GM19240 (cell line): Measurements from ENCODE around the gene DGAT2.
A peak's percentile ranks its signal among the peaks of the same experiment; 100 is the strongest.
"Not testable (repeated sequence)": the region's sequence is repeated elsewhere in the genome, so short reads cannot be mapped to it uniquely, and the experiment has no call there.

Experiments
- DNase-seq: peaks from one replicate; pipeline ENCODE4 v3.0.0; 2011; ENCODE audit warnings: low spot score; ENCODE audit not compliant: insufficient read length

Gene DGAT2

DNA sequence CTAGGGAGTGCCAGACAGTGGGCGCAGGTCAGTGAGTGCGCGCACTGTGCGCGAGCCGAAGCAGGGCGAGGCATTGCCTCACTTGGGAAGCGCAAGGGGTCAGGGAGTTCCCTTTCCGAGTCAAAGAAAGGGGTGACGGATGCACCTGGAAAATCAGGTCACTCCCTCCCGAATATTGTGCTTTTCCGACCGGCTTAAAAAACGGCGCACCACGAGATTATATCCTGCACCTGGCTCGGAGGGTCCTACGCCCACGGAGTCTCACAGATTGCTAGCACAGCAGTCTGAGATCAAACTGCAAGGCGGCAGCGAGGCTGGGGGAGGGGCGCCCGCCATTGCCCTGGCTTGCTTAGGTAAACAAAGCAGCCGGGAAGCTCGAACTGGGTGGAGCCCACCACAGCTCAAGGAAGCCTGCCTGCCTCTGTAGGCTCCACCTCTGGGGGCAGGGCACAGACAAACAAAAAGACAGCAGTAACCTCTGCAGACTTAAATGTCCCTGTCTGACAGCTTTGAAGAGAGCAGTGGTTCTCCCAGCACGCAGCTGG lies 19.8 kb upstream of the DGAT2 start:
- not testable (repeated sequence) for DNase-seq

DNA sequence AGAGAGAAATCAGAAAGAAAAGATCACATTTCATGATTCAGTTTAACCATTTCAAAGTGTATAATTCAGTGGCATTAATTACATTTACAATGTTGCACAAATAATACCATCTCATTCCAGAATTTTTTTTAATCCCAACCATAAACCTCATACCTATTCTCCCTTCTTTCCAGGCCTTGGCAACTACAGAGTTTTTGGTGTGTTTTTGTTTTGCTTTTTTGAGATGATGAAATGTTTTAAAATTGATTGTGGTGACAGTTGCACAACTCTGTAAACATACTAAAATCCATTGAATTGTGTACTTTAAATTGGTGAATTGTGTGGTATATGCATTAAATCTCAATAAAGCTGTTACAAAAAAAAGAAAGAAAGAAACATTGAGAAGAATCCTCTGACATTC lies 13.6 kb upstream of the DGAT2 start:
- not testable (repeated sequence) for DNase-seq

DNA sequence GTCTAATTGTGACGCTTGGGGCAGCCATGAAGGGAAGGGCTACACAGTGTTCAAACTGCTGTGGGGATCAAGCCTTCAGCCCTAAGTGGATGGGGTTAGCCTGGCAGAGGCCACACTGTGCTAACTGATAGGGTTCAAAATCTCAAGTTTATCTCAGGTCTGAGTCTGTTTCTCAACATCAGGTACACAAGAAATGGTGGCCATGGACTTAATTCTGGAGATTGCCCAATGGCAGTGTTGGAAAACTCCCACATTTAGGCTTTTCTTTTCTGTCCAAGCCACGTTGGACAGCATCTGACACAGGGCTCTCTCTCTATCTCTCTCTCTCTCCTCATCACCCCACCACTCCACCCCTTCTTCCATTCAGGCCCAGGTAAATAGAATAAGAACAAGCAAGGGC lies 10.9 kb upstream of the DGAT2 start:
- no peak for DNase-seq

DNA sequence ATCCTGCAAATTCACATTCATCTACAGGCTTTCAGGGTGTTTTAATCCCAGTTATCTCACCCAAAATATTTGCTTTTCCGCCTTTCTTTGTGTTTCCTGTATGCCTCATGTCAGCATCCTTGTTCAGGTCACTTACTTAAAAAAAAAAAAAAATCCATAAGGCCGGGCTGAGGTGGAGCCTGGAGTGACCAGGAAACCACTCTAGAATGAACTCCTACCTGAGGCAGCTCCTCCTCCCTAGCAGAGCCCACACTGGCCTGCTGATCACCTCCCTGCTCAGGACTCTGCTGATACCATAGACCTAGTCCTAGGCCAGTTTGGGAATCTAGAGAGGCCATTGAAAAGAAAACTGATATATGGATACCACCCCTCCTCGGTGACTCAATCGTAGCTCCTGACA lies 8.7 kb upstream of the DGAT2 start:
- no peak for DNase-seq

DNA sequence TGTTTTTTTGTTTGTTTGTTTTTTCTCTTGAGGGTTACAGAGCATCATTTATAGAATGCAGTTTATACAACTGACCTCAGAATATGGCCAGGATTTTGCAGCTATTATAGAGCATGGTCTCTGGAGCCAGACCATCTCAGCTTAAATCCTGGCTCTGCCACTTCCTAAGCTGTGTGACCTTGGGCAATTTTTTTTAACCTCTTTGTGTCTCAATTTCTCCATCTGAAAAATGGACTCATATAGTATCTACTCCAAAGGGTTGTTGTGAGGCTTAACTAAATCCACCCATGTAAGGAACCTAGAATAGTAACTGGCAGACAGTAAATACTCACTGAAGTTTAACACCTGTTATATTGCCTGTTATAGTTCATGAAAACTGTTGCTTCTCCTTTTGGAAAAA lies 8.3 kb upstream of the DGAT2 start:
- no peak for DNase-seq

DNA sequence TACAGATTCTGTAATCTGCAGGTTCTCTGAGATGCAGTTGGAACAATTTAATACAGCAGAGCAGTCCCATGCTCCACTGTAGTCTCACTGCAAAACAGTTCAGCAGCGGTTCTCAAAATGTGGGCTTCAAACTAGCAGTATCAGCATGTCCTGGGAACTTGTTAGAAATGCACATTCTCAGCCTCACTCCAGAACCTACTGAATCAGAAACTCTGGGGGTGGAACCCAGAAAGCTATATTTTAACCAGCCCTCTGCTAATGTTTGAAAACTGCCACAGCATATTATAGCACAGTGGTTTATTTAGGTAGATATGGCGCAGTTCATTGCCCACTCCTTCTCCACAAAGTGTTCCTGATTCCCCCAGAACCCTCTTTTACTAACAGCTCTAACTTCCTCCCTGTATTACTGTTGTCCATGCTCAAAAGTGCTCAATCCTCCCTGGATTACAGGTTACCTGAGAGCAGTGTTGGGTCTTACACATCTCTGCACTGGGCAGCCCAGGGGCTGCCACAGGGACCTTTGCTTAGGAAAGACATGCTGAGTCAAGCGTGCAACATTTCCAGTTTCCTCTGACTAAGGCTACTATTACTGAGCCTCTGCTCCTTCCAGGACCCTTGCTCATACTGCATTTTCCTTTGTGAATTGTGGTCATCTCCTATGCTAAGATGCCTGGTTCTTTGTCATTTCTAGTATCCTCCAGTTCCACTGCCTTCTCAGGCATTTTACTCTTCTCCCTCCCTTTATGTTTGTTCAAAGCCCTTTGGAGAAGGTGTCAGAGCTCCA lies 7.7 kb upstream of the DGAT2 start:
- no peak for DNase-seq

DNA sequence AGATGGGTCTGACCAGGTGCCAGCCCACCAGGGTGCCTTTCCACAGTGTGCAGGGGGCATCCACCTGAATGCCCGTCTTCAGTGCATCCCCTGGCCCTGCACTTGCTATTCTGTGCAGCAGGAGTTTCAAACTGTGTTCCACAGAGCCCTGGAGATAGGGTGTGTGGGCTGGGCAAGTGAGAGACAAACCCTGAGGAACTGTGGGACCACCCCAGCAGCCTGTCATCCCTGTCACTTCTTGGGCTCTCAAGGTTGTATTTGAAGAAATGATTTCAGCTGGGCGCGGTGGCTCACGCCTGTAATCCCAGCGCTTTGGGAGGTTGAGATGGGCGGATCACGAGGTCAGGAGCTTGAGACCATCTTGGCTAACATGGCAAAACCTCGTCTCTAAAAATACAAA lies 6.4 kb upstream of the DGAT2 start:
- no peak for DNase-seq

DNA sequence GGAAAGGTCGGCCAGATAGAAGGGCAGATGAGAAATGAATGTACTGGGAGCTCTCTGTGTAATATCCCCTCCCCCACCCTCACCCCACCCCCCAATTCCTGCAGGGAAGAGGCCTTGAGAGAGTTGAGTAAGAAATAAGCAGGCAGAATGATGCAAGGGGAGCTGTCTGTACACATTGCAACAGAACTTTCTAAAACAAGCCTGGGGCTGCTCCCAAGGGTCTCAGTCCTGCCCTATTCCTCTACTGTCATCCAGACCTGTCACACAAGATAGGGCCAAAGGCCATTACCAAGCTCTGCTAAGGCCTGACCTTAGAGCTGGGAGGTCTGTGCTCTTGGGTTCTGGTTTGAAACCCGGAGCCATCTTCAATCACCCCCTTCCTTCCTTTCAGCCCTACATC lies 5.7 kb upstream of the DGAT2 start:
- no peak for DNase-seq

DNA sequence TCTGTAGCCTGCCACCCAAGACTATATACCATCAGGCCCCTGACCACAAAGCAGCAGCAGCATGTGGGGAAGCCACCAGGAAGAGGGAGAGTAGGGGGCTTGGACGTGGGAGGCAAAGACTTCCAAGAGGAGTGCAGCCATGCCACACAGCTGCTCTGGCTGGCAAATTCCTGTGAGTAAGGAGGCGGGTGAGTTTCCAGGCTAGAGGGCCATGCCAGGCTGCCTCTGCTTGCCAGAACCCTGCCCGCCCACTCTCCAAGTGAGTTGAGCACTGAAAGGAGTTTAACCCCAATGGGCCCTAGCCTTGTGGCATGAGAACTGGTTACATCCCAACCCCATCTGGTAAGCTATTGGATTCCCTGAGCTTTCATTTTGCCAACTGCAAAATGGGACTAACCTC lies 4.7 kb upstream of the DGAT2 start:
- DNase-seq: no peak

DNA sequence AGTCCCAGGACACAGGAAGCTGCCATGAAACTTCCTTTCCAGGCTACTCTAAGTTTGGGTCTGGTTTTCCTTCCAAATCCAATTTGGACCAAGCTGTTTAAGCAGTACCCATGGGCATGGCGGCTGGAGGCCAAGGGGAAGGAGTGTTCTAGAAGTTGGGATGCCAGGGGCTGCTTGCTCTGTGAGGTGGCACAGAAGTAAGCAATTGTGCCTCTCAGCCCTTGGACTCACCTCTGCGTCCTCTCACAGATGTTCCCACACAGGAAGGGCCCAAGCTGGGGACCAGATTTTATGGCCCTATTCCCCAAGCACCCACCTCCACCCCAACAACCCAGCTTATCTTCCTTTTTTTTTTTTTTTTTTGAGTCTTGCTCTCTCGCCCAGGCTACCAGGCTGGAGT lies 3.5 kb upstream of the DGAT2 start:
- no peak for DNase-seq

DNA sequence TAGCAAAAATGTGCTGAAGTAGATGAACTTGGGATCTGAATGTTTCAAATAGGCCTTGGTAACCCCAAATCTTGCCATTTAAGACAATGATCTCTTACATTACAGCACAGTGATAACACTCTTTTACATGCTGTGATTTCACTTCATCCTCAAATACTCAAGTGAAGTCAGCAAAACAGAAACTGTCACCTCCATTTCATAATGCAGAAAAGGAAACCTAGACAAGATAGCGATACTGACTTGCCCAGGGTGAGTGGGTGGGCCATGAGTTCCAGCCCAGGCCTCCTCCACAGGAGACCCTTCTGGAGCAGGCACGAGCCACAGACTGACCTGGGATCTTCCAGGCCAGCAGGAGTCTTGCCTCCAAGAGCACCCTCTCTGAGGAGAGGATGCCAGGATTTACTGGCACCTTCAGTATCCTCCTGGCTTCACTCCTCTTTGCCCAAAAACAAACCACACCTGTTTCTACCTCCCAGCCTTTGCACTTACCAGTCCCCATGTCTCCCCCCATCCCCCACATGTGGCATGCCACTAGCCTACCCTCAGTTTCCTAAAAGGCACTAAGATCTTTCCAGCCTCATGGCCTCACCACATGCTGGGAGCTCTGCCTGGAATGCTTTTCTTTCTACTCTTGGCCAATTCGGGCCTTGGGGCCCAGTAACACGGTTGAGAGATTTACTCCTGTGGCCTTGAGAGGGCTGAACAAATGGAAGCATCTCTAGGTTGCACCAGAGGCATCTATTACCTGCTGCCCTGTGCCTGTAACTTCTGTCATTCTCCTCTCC lies 1.9 kb upstream of the DGAT2 start:
- DNase-seq: no peak

DNA sequence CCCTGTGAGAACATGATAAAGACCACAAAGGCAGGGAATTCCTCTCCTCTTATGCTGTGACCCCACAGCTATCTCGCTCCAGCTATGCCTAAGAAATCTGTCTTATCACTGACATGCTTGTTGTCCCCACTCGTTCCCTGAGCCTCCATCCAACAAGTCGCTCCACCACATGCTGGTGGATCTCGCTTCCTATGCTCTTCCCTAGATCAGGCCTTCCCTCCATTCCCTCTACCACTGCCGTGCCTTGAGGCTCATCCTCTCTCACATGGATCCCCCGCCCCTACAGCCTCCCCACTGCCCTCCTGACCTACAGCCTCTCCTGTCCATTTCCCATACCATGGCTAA lies 1.4 kb upstream of the DGAT2 start:
- DNase-seq: no peak

DNA sequence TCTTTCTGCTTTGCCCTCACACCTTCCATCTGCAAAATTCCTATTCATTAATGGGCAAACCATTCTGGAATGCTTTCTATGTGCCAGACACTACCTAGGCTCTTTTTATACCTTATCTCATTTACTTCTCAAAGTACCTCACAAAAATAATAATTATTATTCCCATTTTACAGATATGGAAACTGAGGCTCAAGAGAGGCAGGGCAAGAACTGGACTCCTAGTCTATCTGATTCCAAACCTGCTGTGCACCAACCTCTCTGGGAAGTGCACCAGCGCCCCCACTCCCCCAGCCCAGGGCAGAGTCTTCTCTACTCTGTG lies 826 bp upstream of the DGAT2 start:
- no peak for DNase-seq

DNA sequence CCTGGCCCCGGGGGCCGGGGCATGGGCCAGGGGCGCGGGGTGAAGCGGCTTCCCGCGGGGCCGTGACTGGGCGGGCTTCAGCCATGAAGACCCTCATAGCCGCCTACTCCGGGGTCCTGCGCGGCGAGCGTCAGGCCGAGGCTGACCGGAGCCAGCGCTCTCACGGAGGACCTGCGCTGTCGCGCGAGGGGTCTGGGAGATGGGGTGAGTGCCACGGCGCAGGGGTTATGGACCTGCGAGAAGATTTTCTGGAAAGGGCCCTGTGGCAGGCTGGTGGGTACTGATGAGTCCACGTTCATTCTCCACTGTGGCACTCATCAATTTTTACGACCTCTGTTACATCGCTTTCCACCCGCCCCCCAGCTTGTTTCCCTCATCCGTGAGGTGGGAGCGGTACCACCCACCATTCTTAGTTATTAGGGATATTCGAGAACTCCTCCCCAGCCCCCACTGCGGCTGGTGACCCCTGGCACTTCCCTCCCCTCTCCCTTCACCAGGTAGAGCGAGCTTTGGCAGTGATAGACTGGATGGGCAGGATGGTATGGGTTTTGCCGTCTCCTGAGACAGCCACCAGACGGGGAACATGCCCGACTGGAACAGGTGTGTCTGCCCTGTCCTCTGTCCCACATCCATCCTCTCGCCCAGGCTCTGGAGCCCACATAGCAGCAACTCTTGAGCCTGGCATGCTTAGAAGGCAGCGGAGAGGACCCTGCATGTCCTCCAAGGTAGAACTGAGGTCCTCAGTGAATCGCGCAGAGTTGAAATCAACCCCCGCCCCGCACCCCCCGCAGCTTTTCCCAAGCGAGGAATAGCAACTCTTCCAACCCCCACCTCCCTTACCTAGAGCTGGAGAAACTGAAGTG lies 562 bp downstream of the DGAT2 start:
- DNase-seq: no peak

DNA sequence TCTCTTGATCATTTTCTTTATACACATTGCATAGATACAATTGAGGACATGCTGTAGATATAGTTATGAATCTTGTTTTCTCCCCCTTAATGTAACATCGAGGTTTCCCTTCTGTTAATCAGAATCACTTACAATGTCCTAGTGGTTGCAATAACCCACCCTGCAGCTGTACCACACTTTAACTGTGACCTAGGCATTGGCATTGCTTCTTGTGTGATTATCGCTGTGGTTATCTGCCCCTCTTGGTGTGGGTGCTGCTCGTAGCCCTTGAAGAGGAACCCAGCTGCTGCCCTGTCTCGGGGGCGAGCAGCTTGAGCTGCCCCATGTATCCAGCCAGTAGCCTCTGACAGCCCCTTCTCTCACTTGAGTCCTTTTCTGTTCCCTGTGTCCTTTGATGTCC lies 1.5 kb downstream of the DGAT2 start:
- no peak for DNase-seq

DNA sequence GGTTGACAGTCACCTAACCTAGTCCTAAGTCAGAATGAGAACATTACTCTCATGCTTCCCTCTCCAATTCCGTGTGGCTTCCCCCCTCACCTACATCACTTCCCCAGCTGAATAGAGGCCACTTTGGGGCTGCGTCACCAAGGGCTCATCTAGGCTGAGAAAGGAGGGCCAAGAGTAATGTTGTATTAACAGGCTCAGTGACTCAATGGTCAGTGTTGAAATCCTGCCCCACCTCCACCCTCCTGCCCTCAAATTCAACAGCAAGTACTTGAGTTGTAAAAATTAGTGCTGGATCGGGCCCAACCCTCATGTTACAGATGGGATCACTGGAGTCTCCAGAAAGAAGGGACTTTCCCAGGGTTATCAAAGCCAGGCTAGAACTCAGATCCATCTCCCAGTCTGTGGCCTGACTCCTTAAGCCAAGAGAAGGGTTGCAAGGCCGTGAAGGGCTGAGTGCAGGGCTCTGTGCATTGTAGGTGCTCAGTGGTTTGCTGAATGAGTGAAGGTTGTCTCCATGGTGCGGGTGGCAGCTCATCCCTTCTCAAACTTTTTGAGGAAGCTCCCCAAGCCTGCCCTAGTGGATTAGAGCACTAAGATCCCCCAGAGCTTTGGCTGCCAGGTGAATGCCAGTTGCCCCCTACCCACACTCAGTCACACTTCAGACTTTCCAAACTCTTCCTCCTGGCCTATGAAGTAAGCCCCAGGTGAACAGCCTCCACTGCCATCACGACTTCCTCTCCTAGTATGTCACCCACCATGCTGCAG lies 3.2 kb downstream of the DGAT2 start:
- no peak for DNase-seq

DNA sequence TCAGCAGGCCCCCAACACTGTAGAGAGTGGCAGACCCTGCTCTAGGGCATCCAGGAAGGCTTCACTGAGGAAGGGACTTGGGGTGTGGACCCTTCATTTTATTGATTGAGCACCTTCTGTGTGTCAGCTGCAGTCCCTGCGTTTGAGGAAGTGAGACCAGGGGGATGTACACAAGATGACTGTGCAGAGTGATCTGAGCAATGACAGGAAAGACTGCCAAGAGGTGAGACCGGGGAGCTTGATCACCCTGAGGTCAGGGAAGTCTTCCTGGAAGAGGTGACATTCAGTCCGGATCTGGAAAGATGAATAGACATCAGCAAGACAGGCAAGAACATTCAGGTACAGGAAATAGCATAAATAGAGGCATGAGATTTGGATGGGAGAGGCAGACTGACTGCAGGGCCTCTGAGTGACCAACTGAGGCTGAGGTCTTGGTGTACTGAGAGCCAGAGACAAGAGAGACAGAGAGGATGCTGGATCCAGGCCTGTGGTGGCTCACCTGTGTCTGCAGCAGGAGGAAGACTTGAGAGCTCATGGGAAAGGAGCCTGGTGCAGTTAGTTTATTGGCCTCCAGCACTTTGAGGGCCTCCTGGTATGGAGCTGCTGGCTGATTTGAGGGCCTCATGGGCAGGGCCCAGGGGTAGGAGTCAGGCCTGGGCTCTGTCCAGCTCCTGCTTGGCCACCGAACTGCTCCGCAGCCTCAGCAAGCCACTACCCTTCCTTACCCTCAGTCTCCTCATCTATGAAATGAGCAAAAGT lies 5.2 kb downstream of the DGAT2 start:
- DNase-seq: peak; percentile 92

DNA sequence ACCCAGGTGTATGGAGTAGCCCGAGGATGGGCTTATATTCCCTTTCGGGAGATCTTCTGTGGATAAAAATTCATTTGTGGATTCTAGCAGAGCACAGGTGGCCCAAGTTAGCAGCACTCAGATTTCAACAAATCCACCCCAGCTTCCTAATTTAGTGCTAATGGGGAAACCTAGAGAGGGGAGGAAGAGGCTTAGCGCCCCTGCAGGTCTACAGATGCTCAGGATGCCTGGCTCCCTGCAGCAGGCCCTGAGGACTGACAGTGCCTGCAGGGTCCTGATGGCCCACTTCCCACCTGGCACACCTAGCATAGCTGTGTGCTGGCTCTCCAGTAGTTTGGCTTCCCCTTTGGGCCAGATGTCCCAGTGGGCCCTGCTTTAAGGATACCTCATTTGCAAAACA lies 6.5 kb downstream of the DGAT2 start:
- no peak for DNase-seq

DNA sequence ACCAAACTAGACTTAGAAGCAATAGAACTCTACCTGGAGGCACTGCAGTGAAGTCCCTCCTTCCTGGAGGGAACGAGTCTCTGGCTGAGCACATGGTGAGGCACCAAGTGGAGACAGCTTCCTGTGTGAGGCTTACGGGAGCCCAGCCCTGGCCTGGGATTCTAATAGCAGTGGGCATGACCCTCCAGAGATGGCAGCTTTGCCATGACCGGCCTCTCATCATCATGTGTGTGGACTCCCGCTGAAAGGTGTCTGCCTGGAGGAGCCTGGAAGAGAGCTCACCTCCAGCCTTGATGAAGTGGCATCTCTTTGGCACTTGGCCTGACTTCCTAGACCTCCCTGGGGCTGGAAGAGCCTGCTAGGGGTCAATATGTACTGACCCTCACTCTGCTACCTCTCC lies 8.0 kb downstream of the DGAT2 start:
- no peak for DNase-seq

DNA sequence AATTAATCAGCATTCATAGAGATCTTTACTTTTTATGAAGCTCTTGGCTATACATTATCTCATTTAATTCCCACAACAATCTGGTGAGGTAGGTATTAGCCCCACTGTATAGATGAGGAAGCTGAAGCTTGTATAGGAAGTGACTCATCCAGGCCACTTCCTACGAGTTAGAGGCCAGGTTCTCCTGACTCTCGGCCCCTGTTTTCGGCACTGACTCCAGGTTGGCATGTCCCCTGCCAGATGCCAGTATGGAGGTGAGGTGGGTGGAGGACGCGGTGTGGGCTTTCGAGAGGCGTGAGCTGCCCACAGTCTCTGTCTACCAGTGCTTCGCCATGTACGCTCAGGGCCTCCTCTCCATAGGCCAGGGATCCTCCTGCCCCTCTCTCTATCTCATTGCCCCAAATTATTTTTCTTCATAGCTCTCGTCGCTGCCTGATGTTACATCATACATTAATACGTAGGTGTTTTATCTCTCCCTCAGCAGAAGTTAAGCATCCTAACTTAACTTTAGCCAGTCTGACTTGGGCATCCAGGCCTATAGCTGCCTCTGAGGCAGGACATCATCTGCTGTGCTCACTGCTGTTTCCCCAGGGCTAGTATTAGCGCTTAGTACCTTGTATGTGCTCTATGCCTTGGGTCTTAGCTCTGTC lies 9.0 kb downstream of the DGAT2 start:
- no peak for DNase-seq
